ENCODE data around the gene PIAS4.

- TF ChIP-seq GATA2 (IDR thresholded peaks at IDR 0.05; ENCODE audit: low read depth, low read length): no peak
- TF ChIP-seq GATA3 (IDR thresholded peaks at IDR 0.05; ENCODE audit: low read depth, low read length): no peak
Measured at GRCh38 chr19:3977242-3978143, 30.0 kb upstream of the PIAS4 start.
